ENCODE measurements around the gene WWC2.

WWC2 gene

GRCh38 chr4:183255487-183255886, 156.4 kb downstream of the WWC2 start:
- DNase-seq = no peak

GRCh38 chr4:183256343-183256742, 157.3 kb downstream of the WWC2 start:
- DNase-seq = no peak

- DNase-seq = peak in 24 of 51 donors; percentile 6 to 57 (median 25)
Observed at GRCh38 chr4:183256756-183257385, 157.8 kb downstream of the WWC2 start.

GRCh38 chr4:183257808-183258207, 158.8 kb downstream of the WWC2 start:
- DNase-seq = no peak

GRCh38 chr4:183260491-183261151, 161.6 kb downstream of the WWC2 start:
- no peak for DNase-seq

- peak in 45 of 51 donors; percentile 4 to 86 (median 54) for DNase-seq
Observed at GRCh38 chr4:183261953-183262775, 163.1 kb downstream of the WWC2 start.

- no peak for DNase-seq
Observed at GRCh38 chr4:183262776-183263100, 163.7 kb downstream of the WWC2 start.

GRCh38 chr4:183263787-183264386, 164.8 kb downstream of the WWC2 start:
- no peak for DNase-seq

GRCh38 chr4:183264614-183265013, 165.6 kb downstream of the WWC2 start:
- no peak for DNase-seq

- no peak for DNase-seq
Observed at GRCh38 chr4:183266371-183266770, 167.3 kb downstream of the WWC2 start.

- no peak for DNase-seq
Observed at GRCh38 chr4:183268556-183268955, 169.5 kb downstream of the WWC2 start.

- DNase-seq = no peak
Observed at GRCh38 chr4:183272384-183272783, 173.3 kb downstream of the WWC2 start.

- no peak for DNase-seq
Observed at GRCh38 chr4:183276106-183276505, 177.0 kb downstream of the WWC2 start.

- no peak for DNase-seq
Observed at GRCh38 chr4:183284258-183284785, 185.3 kb downstream of the WWC2 start.

GRCh38 chr4:183284965-183285364, 185.9 kb downstream of the WWC2 start:
- no peak for DNase-seq

- DNase-seq = no peak
Observed at GRCh38 chr4:183285886-183286285, 186.8 kb downstream of the WWC2 start.

GRCh38 chr4:183286590-183287308, 187.7 kb downstream of the WWC2 start:
- no peak for DNase-seq

GRCh38 chr4:183287309-183287659, 188.2 kb downstream of the WWC2 start:
- DNase-seq = no peak

- no peak for DNase-seq
Observed at GRCh38 chr4:183287677-183288076, 188.6 kb downstream of the WWC2 start.

- DNase-seq = no peak
Observed at GRCh38 chr4:183288955-183289354, 189.9 kb downstream of the WWC2 start.

GRCh38 chr4:183289688-183290087, 190.6 kb downstream of the WWC2 start:
- DNase-seq = no peak

Data from hypothalamus (tissue), 51 donors.